K562 (cell line): ENCODE measurements around the gene BAIAP2. TPM values are rescaled to one million over a fixed set of nuclear protein-coding genes. Genes with fewer than 3 reads are reported as not detected.

ENCODE experiments used
- ATAC-seq: fragments of 200-7000 bp; cut with Tn5 transposase; 3 replicates; pipeline ENCODE4 v1.9.1; 2020; ENCODE audit warnings: moderate library complexity
- BruUV-seq: library from RNA; stranded (reverse); fragments of 400-500 nt; replicated peaks from 2 replicates; lab custom pipeline; 2021; lab: Mats Ljungman, UMichigan
- CTCF ChIA-PET: fragments of 300-600 bp; formaldehyde crosslinking; extraction: SDS; loops from one replicate; lab custom pipeline; 2021; ENCODE audit warnings: low intra/inter-chr PET ratio; lab: Yijun Ruan, JAX
- POLR2A ChIA-PET: fragments of 300-600, 350-650 bp; sonication (Branson Sonifier 250); formaldehyde crosslinking; extraction: SDS; loops from one replicate; lab custom pipeline; 2021; ENCODE audit warnings: antibody characterized with exemption, inconsistent platforms; lab: Yijun Ruan, JAX
- DNase-seq, 4 experiments: peaks; one replicate each; pipeline versions ENCODE4 v3.0.0 to v3.0.0-alpha.2; 2011 to 2018; ENCODE audit warnings: low spot score in 3 of 4, mixed read lengths in 3 of 4; ENCODE audit errors: extremely low read depth in 1 of 4
- FAIRE-seq: peaks from 2 replicates; lab custom pipeline; 2011; peaks lifted over from hg19 to GRCh38; lab: Jason Lieb, UNC
- H2AFZ ChIP-seq: 2 replicates; pipeline ENCODE4 v1.6.0; 2011; ENCODE audit warnings: low read depth, low read length, control low read depth, inconsistent platforms
- H3K27ac ChIP-seq: fragments of 200-600 bp; 3 replicates; pipeline ENCODE4 v1.8.0; 2011; ENCODE audit warnings: low read depth, mild to moderate bottlenecking, control low read depth, inconsistent platforms, low read length, moderate library complexity, mixed read lengths; ENCODE audit errors: extremely low read depth
- H3K27me3 ChIP-seq, 2 experiments: fragments of 300-600 bp in 1 of 2; 2 replicates in 1 of 2; 3 replicates in 1 of 2; pipeline versions ENCODE4 v1.6.0 to v1.8.0; 2011; ENCODE audit warnings: inconsistent platforms in 2 of 2, low read length in 2 of 2, mild to moderate bottlenecking in 1 of 2, mixed read lengths in 1 of 2, moderate library complexity in 1 of 2; ENCODE audit not compliant: control insufficient read depth in 2 of 2, insufficient read depth in 2 of 2
- H3K36me3 ChIP-seq: fragments of 300-600 bp; 3 replicates; pipeline ENCODE4 v1.8.0; 2011; ENCODE audit warnings: mild to moderate bottlenecking, low read length, inconsistent platforms; ENCODE audit not compliant: control insufficient read depth, insufficient read depth
- H3K4me1 ChIP-seq, 2 experiments: fragments of 200-600 bp in 1 of 2; replicated peaks in 1 of 2; 2 replicates in 1 of 2; 3 replicates in 1 of 2; pipeline versions ENCODE4 v1.5.1 to v1.8.0; 2011; ENCODE audit warnings: inconsistent platforms in 2 of 2, low read length in 2 of 2, mild to moderate bottlenecking in 1 of 2, mixed read lengths in 1 of 2, moderate library complexity in 1 of 2; ENCODE audit not compliant: control insufficient read depth in 2 of 2, insufficient read depth in 2 of 2
- H3K4me2 ChIP-seq: 2 replicates; pipeline ENCODE4 v1.6.1; 2011; ENCODE audit warnings: low read length, control low read depth, inconsistent platforms, mixed read lengths; ENCODE audit not compliant: insufficient read depth
- H3K4me3 ChIP-seq: fragments of 200-600 bp; sonication (generic), shearing (Covaris generic); 2 replicates; pipeline ENCODE4 v1.5.1; 2016; ENCODE audit warnings: control low read depth, inconsistent platforms
- H3K79me2 ChIP-seq: fragments of 200-600 bp; 3 replicates; pipeline ENCODE4 v1.8.0; 2011; ENCODE audit warnings: low read length, inconsistent platforms; ENCODE audit not compliant: control insufficient read depth, insufficient read depth
- H3K9ac ChIP-seq, 2 experiments: 2 replicates each; pipeline versions ENCODE4 v1.6.0 to v1.6.1; 2011; ENCODE audit warnings: low read depth in 2 of 2, low read length in 2 of 2, control low read depth in 1 of 2, inconsistent platforms in 1 of 2, mild to moderate bottlenecking in 1 of 2, mixed read lengths in 1 of 2; ENCODE audit not compliant: insufficient read depth in 1 of 2
- H3K9me1 ChIP-seq: one replicate; pipeline ENCODE4 v1.6.0; 2011; ENCODE audit warnings: inconsistent platforms, mild to moderate bottlenecking, low read length, moderate library complexity; ENCODE audit not compliant: control insufficient read depth, insufficient read depth
- H3K9me3 ChIP-seq: replicated peaks from 2 replicates; pipeline ENCODE4 v1.5.1; 2011; ENCODE audit warnings: low read depth, low read length, inconsistent platforms; ENCODE audit not compliant: control insufficient read depth, insufficient read depth
- H4K20me1 ChIP-seq: replicated peaks from 2 replicates; pipeline ENCODE4 v1.6.1; 2011; ENCODE audit warnings: low read length, inconsistent platforms, mixed read lengths; ENCODE audit not compliant: control insufficient read depth, insufficient read depth
- ASH1L ChIP-seq: fragments of 450-650 bp; IDR thresholded peaks from 2 replicates; pipeline ENCODE4 v1.6.1; 2018; ENCODE audit warnings: borderline replicate concordance, mild to moderate bottlenecking, low read depth; ENCODE audit not compliant: partially characterized antibody
- BCOR ChIP-seq: fragments of 450-650 bp; IDR thresholded peaks from 2 replicates; pipeline ENCODE4 v1.6.1; 2016
- CREB1 ChIP-seq, 2 experiments: sonication (generic) in 1 of 2; formaldehyde crosslinking in 1 of 2; IDR thresholded peaks; 2 replicates each; pipeline versions ENCODE4 v1.6.1 to v1.8.0; 2012 to 2022; ENCODE audit warnings: inconsistent platforms in 1 of 2, mild to moderate bottlenecking in 1 of 2, missing genetic modification reagents in 1 of 2, moderate library complexity in 1 of 2
- KAT7 ChIP-seq: sonication (generic); formaldehyde crosslinking; IDR thresholded peaks from 2 replicates; pipeline ENCODE4 v1.8.0; 2022; ENCODE audit warnings: missing genetic modification reagents, mild to moderate bottlenecking, borderline replicate concordance
- KDM4B ChIP-seq, 2 experiments: fragments of 450-650 bp in 1 of 2; sonication (generic) in 1 of 2; IDR thresholded peaks; 2 replicates each; pipeline ENCODE4 v1.6.1; 2016 to 2017; ENCODE audit warnings: borderline replicate concordance in 2 of 2, antibody characterized with exemption in 1 of 2, low read depth in 1 of 2, mild to moderate bottlenecking in 1 of 2
- MCM7 ChIP-seq, 2 experiments: fragments of 450-650 bp; IDR thresholded peaks; 2 replicates each; pipeline ENCODE4 v1.6.1; 2016 to 2018
- NFIC ChIP-seq: fragments of 450-650 bp; IDR thresholded peaks from 2 replicates; pipeline ENCODE4 v1.6.1; 2017; ENCODE audit warnings: mild to moderate bottlenecking, inconsistent platforms
- PCBP1 ChIP-seq: fragments of 200-400 bp; formaldehyde crosslinking; IDR thresholded peaks from 2 replicates; pipeline ENCODE4 v1.6.1; 2018; ENCODE audit warnings: mild to moderate bottlenecking, low read depth, low read length; ENCODE audit not compliant: poor library complexity, severe bottlenecking
- RBM22 ChIP-seq: fragments of 200-400 bp; formaldehyde crosslinking; IDR thresholded peaks from 2 replicates; pipeline ENCODE4 v1.6.1; 2018; ENCODE audit warnings: low read length, low read depth; ENCODE audit not compliant: poor library complexity, severe bottlenecking
- SUPT5H ChIP-seq: fragments of 450-650 bp; IDR thresholded peaks from 2 replicates; pipeline ENCODE4 v1.6.1; 2016
- ZBTB40 ChIP-seq, 2 experiments: fragments of 450-650 bp in 1 of 2; sonication (generic) in 1 of 2; formaldehyde crosslinking in 1 of 2; IDR thresholded peaks; 2 replicates each; pipeline versions ENCODE4 v1.7.1 to v1.9.0; 2016 to 2022; ENCODE audit warnings: inconsistent platforms in 1 of 2, mild to moderate bottlenecking in 1 of 2, missing genetic modification reagents in 1 of 2
- WGBS: fragments of 100-300 bp; shearing (Covaris generic); methylation state at CpG from one replicate; pipeline ENCODE4 v1.1.6; 2016; ENCODE audit warnings: low coverage, mixed read lengths; ENCODE audit not compliant: insufficient coverage; ENCODE audit errors: missing lambda C conversion rate; 5-methylcytosine and 5-hydroxymethylcytosine counted together
- in situ Hi-C: fragments of 300-500 bp; cut with MboI; formaldehyde crosslinking; loops from 4 replicates; pipeline ENCODE4 v1.15.0; 2018; ENCODE audit warnings: inconsistent platforms, mixed read lengths
- intact Hi-C: fragments of 100-400 bp; cut with micrococcal nuclease; formaldehyde crosslinking; loops from 2 replicates; pipeline ENCODE4 v1.14.2; 2022
- polyA plus RNA-seq, 8 experiments: library from polyadenylated mRNA; depleted of rRNA in 4 of 8; stranded (reverse) in 5 of 8; unstranded in 3 of 8; fragments of >200 nt; fragmentation: Nextera tagmentation in 2 of 8; fragmentation: Illumina TruSeq in 1 of 8; extraction: Ambion mirVana in 2 of 8; extraction: Trizol in 1 of 8; gene quantifications; 2 replicates each; pipeline versions ENCODE4 v1.2.1 to v1.2.3, GENCODE V29; 2011 to 2014; ENCODE audit warnings: inconsistent platforms in 1 of 8, missing spikeins in 1 of 8
- total RNA-seq, 7 experiments: library from RNA; depleted of rRNA in 6 of 7; stranded (reverse); fragments of >200 nt in 6 of 7; fragmentation: Illumina TruSeq in 2 of 7; extraction: Trizol in 2 of 7; gene quantifications; 2 replicates each; pipeline versions ENCODE4 v1.2.1 to v1.2.3, GENCODE V29; 2011 to 2021; ENCODE audit warnings: low replicate concordance in 1 of 7

BAIAP2 gene
- total and polyA plus RNA-seq, 9 of the 15 experiments (the other 6 are each of a cell fraction or from before 2014, with no cell fraction given), result 2.3 to 51.6 (median 18.4) TPM

- Histone ChIP-seq H2AFZ (no peak overlapping the region), H3K27me3 (peaks cover 0 to 13% of the 10 kb centered on the region in 2 experiments; a peak in 2 of 5 replicates), H3K36me3 (peaks cover 3% of the 10 kb centered on the region; the same call in 1 of the 3 replicates), H3K4me2 (peak overlapping the region; percentile 87), H3K27ac (peak overlapping the region; percentile 70; the same call in 1 of the 3 replicates), H3K9me1 (no peaks in the 10 kb centered on the region), H3K4me3 (peak overlapping the region; percentile 52; the same call in 1 of the 2 replicates), H3K79me2 (no peaks in the 10 kb centered on the region), H3K4me1 (peaks cover 0 to 85% of the 10 kb centered on the region in 2 experiments; a peak in 4 of 5 replicates), H4K20me1 (0 out of 2 replicates have a peak, but pooled peaks cover 10% of the 10 kb centered on the region), H3K9ac (peak overlapping the region; percentile 62 to 91; a peak in 3 of 4 replicates), H3K9me3 (no peaks in the 10 kb centered on the region)
- POLR2A ChIA-PET, result interaction anchor here (0.6 to 1.1 kb wide), 3 partner anchors 24 to 114 kb away, joined by 3 to 5 read pairs (median 3); no protein-coding TSS in a partner anchor
- WGBS, result 52% methylated on average over 22 of the region's 24 CpGs
- no TSS peak for BruUV-seq
- in situ Hi-C loops, result no loop called here
- CTCF ChIA-PET, result interaction anchor here (0.6 kb wide), 1 partner anchor 66 kb away, joined by 4 read pairs; no protein-coding TSS in a partner anchor
- DNase-seq (no peak), ATAC-seq (no peak), FAIRE-seq (no peak)
- intact Hi-C loops, result no loop called here
- no peak for TF ChIP-seq BCOR
- TF ChIP-seq SUPT5H, result peak; percentile 25; the same call in 1 of the 2 replicates
- peak; percentile 66; the same call in 1 of the 2 replicates for TF ChIP-seq NFIC
- no peak for TF ChIP-seq MCM7 (IDR thresholded peaks at IDR 0.05)
- TF ChIP-seq PCBP1, result peak; percentile 46
- TF ChIP-seq RBM22, result peak; percentile 43
- no peak for TF ChIP-seq ASH1L
- TF ChIP-seq ZBTB40 (IDR thresholded peaks at IDR 0.05), result no peak
- TF ChIP-seq ZBTB40 (CRISPR knock-in tag; IDR thresholded peaks at IDR 0.05), result no peak
- TF ChIP-seq KDM4B (IDR thresholded peaks at IDR 0.05; ENCODE audit: borderline replicate concordance in 2 of 2, low read depth in 1 of 2), result no peak
- no peak for TF ChIP-seq KAT7 (CRISPR knock-in tag)
- no peak for TF ChIP-seq CREB1 (IDR thresholded peaks at IDR 0.05)
- no peak for TF ChIP-seq CREB1 (CRISPR knock-in tag; IDR thresholded peaks at IDR 0.05)
Measured at GRCh38 chr17:81118308-81119221, 83.6 kb downstream of the BAIAP2 start.
